LNCAP (cell line): Measurements from ENCODE around the gene HOXD13.

Experiments used
- TF ChIP-seq, protein P1 (sequence below): fragments of 450-650 bp; IDR thresholded peaks from 2 replicates; pipeline ENCODE4 v1.5.1; 2017; ENCODE audit warnings: mild to moderate bottlenecking

The HOXD13 gene

DNA sequence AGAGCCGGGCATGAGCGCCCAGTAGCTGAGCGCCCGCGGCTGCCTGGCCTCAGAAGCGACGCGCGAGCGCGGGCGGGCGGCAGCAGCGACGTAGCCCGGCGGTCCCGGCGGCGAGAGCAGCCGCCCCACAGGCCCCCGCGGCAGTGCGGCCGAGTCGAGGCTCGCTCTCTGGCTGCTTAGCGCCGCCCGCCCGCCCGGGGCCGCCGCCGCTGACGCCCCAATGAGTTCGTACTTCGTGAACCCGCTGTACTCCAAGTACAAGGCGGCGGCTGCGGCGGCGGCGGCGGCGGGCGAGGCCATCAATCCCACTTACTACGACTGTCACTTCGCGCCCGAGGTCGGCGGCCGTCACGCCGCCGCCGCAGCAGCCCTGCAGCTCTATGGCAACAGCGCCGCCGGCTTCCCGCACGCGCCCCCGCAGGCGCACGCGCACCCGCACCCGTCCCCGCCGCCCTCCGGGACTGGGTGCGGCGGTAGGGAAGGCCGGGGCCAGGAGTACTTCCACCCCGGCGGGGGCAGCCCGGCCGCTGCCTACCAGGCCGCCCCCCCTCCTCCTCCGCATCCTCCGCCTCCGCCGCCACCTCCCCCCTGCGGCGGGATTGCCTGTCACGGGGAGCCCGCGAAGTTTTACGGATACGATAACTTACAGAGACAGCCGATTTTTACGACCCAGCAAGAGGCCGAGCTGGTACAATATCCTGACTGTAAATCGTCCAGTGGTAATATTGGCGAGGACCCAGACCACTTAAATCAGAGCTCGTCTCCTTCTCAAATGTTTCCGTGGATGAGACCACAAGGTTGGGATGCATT lies 37.8 kb downstream of the HOXD13 start:
- TF ChIP-seq, protein P1, sequence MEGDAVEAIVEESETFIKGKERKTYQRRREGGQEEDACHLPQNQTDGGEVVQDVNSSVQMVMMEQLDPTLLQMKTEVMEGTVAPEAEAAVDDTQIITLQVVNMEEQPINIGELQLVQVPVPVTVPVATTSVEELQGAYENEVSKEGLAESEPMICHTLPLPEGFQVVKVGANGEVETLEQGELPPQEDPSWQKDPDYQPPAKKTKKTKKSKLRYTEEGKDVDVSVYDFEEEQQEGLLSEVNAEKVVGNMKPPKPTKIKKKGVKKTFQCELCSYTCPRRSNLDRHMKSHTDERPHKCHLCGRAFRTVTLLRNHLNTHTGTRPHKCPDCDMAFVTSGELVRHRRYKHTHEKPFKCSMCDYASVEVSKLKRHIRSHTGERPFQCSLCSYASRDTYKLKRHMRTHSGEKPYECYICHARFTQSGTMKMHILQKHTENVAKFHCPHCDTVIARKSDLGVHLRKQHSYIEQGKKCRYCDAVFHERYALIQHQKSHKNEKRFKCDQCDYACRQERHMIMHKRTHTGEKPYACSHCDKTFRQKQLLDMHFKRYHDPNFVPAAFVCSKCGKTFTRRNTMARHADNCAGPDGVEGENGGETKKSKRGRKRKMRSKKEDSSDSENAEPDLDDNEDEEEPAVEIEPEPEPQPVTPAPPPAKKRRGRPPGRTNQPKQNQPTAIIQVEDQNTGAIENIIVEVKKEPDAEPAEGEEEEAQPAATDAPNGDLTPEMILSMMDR = no peak

DNA sequence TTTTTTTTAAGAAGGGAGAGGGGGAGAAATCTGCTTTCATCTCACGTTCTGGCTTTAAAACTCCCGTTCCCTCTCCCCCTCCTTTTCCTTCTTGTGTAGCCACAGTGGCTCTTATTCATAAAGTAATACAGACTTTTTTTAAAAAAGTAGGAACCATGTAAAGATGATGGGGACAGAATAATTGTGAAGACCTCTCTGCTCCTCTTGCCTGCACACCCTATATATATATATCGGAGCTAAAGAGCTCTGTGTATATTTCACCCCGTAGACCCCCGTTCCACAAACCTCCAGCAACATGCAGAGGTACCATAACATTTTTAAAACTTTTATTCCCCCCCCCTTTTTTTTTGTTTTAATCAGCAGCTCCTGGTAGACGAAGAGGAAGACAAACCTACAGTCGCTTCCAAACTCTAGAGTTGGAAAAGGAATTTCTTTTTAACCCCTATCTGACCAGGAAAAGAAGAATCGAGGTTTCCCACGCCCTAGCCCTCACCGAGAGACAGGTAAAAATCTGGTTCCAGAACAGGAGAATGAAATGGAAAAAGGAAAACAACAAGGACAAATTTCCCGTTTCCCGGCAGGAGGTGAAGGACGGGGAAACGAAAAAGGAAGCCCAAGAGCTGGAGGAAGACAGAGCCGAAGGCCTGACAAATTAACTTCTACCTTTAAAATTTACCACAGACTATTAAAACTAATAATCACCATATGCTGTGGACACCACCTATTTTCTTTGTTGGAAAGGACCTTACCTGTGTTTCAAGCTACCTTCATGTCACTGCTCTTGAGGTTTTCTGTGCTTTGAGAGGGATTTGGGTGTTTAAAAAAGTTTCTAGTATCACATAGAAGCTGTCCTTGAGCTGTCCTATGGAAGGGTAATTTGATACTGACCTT lies 38.7 kb downstream of the HOXD13 start:
- TF ChIP-seq, protein P1 = no peak

DNA sequence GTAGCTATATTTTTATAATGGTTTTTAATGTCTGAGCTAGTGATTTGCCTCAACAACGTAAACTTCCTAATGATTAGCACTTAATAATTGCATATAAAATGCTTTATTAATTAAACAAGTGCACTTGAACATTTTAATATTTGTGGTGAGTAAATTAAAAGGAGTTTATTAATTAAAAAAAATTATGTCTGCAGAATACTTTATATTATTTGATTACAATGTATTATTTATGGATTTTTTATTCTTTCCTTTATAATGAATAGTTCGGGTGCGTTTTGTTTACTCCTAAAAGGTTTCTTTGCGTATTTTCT lies 39.3 kb downstream of the HOXD13 start:
- TF ChIP-seq, protein P1 = no peak

DNA sequence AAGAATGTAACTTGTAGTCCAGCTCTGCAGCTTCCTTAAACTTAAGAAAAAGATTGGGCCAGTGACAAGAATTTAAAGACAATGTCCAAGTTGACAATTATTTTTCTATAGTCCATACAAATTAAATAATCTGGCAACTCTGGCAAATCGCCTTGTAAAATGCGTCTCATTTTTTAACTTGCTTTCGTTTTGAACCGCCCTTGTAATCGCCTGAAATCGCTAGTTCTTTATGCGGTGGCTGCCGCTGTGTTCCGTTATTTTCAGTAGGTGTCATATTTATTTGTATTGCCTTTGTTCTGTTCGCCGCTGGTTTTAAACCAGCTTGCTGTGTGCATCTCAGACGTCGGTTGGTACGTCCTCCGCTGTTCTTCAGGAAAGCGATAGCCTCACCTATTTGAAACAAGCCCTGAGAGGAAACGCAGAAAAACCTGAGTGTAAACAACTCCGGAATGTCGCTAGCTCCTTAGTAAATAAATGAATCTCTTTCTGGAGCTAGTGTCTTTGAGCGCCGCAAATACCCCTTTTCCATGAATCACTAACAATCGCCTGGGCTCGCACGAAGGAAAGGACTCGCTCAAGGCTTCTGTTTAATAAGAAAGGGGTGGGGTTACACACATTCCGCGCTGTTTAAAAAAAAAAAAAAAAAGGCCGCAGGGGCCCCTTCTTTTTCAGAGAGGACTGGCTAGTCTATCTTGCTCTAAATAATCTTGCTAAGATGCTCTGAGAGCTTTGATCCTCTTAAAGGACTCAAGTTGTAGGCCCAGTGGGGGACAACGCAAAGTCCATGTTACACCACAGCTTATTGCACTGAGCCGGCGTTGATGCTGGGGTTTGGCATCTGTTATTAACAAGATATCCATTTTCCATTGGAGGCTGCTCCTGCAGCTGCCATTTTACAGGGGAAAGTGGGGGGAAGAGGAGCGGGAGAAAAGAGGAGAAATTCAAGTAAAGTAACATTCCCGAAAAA lies 40.0 kb downstream of the HOXD13 start:
- TF ChIP-seq, protein P1 = no peak

DNA sequence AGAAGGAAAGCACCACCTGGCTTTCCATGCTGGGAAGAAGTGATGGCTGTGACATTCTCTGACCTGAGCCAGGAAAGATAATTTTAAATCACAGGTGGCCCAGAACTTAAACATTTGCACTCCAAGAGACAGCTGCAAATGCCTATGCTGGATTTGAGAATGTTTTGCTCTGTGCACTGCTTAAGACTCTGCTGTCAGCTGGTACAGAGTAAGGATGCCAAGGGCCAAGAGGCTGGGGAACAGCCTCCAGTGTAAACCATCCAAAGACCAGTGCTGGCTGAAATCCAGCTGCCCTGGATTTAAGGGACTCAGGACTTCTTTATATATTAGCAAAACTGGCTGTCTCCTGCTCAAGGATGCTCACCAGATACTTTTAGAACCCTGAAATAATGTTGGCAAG lies 40.9 kb downstream of the HOXD13 start:
- TF ChIP-seq, protein P1 = no peak

DNA sequence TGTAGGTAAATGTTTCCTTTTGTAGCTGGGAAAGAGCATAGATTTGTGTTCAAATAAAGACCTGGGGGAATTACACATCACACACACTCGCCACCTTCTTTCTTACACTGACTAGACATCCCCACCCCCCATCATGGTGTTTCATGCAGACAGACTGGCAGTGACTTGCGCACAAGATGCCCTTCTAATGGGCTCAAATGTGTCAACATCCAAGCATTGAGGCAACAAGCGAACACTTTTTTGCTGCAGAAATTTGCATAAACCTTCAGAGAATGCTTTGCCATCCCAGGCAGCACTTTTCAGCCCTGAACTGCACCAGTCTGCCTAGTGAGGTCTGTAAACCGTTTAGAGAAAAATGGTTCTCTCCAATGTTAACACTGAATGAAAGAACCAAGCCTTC lies 41.5 kb downstream of the HOXD13 start:
- TF ChIP-seq, protein P1 = no peak

DNA sequence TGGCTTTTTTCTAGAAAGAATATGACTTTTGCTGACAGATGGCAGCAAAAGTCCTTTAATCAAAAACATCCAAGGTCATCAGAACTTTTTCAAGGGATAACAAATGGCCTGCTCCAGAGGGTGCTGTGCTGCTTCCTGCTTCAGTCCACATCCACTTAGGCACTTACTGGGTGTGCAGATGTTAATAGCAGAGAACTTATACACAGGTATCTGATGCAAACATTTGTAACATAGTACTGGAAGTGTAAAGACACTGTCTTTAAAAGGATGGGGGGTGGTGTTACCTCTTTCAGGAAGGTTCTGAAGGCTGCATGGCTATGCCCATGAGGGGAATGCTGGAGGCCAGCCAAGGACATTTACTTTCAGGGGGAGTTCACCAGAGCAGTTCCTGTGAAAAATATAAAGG lies 42.5 kb downstream of the HOXD13 start:
- TF ChIP-seq, protein P1 = no peak
